ENCODE results near the gene LRBA. TPM values are rescaled to one million over a fixed set of nuclear protein-coding genes. Genes with fewer than 3 reads are reported as not detected.
"Not testable (repeated sequence)": the region's sequence is repeated elsewhere in the genome, so short reads cannot be mapped to it uniquely, and the experiment has no call there.

Gene LRBA
- total RNA-seq, 4 donors from 2014 or later = 28.0 to 51.5 (median 30.9) TPM

DNA sequence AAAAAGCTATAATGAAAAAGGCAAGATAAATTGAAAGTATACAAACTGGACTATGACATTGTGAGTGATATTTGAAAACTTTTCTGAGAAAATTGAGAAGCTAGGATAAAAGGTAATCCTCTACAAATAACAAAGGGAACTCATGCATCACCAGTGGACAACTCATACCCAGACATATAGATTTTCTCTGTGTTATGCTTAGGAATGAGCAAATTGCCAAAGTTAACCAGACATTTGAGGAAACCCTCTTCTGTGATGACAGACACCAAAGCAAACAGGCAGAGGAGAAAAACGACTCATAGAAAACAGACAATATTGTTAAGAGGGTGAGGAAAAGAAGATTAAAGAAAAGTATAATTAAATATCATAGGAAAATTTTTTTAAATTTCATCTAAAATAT lies 246.6 kb downstream of the LRBA start:
- ATAC-seq (ENCODE audit: low FRiP score) = no peak

DNA sequence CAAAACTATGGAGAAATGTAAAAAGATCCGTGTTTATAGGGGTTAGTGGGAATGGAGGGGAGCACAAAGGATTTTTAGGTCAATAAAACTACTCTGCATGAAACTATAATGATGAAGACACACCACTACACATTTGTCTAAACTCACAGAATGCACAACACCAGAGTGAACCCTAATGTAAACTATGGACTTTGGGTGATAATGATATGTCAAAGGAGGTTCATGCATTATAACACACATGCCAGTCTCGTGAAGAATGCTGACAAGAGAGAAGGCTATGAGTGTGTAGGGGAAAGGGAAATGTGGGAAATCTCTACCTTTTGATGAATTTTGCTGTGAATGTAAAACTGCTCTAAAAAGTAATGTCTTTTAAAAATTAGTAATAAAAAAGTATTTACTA lies 249.9 kb downstream of the LRBA start:
- TF ChIP-seq, protein P1, sequence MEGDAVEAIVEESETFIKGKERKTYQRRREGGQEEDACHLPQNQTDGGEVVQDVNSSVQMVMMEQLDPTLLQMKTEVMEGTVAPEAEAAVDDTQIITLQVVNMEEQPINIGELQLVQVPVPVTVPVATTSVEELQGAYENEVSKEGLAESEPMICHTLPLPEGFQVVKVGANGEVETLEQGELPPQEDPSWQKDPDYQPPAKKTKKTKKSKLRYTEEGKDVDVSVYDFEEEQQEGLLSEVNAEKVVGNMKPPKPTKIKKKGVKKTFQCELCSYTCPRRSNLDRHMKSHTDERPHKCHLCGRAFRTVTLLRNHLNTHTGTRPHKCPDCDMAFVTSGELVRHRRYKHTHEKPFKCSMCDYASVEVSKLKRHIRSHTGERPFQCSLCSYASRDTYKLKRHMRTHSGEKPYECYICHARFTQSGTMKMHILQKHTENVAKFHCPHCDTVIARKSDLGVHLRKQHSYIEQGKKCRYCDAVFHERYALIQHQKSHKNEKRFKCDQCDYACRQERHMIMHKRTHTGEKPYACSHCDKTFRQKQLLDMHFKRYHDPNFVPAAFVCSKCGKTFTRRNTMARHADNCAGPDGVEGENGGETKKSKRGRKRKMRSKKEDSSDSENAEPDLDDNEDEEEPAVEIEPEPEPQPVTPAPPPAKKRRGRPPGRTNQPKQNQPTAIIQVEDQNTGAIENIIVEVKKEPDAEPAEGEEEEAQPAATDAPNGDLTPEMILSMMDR (IDR thresholded peaks at IDR 0.05) = no peak
- no peak for ATAC-seq (ENCODE audit: low FRiP score)
- no peak for DNase-seq (ENCODE audit: low spot score)

More for the DNA sequence above, 246.6 kb downstream of the LRBA start:
- no peak for DNase-seq (ENCODE audit: low spot score)
- TF ChIP-seq, protein P1 (IDR thresholded peaks at IDR 0.05) = no peak

DNA sequence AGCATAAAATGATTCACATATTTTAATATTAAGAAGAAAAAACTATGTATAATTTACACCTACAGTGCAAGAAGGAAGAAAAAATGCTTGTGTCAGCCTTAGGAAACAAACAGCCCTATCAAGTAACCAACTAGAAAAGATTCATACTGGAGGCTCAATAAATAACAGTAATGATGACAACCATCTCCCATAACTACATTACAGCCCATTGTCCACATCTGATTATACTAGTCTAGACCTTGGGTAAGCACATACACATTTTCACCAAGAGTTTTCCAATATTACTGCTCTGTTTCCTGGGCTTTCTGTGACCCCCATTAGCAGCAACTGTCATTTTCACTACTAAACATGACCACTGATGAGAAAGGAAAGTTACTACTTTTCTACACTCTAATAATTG lies 263.4 kb downstream of the LRBA start:
- DNase-seq (ENCODE audit: low spot score) = no peak
- no peak for ATAC-seq (ENCODE audit: low FRiP score)
- TF ChIP-seq, protein P1 (IDR thresholded peaks at IDR 0.05) = no peak

DNA sequence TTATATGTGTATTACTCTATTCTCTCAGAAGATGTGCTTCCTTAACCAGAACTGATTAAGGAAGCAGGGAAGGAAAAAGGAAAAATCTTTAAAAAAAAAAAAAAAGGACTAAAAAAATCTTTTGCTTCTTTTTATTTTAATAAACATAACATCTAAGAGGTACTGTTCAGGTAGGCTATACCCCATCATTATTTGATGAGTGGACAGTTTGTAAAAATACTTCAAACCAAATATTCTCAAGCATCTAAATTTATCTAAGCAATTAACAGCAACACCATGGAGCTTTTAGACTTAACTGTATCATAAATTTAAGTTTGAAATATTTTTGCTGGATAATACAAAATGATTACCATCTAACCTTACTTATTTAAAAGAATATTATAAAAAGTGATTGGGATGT lies 264.3 kb downstream of the LRBA start:
- TF ChIP-seq, protein P1 (IDR thresholded peaks at IDR 0.05) = no peak
- DNase-seq (ENCODE audit: low spot score) = no peak
- no peak for ATAC-seq (ENCODE audit: low FRiP score)

DNA sequence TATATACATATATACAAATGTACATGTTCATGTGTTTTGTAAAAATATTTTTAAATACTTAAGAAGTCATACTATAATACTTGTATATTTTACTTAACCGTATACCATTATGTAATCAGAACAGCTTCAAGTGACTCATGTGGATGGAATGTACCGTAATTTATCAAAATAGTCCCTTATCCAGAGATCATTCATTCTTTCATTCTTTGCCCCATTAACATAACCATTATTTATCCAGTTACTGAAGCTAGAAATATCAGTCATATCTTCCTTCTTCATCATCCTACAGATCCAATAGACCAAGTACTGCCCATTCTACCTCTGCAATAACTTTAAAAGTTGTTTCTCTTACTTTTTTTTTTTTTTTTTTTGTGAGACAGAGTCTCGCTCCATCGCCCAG lies 268.9 kb downstream of the LRBA start:
- DNase-seq (ENCODE audit: low spot score) (no peak), ATAC-seq (ENCODE audit: low FRiP score) (no peak)
- TF ChIP-seq, protein P1 (IDR thresholded peaks at IDR 0.05) = no peak

DNA sequence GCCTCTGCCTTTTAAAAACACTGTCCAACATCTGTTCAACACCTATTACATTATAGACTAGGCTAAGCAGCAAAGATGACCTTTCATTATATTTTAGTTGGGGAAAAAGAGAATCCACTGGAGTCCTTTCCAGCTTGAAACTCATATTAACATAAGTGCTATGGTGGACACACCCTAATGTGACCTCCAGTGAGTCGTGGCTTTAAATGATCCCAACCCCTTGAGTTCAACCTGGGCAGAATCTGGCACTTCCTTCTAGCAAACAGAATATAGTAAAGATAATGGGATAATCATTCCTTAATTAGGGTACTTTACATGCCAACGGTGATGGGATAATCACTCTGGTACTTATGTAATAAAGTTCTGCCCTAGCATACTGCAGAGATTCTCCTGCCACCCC lies 270.5 kb downstream of the LRBA start:
- no peak for DNase-seq (ENCODE audit: low spot score)
- TF ChIP-seq, protein P1 (IDR thresholded peaks at IDR 0.05) = no peak
- ATAC-seq (ENCODE audit: low FRiP score) = no peak

DNA sequence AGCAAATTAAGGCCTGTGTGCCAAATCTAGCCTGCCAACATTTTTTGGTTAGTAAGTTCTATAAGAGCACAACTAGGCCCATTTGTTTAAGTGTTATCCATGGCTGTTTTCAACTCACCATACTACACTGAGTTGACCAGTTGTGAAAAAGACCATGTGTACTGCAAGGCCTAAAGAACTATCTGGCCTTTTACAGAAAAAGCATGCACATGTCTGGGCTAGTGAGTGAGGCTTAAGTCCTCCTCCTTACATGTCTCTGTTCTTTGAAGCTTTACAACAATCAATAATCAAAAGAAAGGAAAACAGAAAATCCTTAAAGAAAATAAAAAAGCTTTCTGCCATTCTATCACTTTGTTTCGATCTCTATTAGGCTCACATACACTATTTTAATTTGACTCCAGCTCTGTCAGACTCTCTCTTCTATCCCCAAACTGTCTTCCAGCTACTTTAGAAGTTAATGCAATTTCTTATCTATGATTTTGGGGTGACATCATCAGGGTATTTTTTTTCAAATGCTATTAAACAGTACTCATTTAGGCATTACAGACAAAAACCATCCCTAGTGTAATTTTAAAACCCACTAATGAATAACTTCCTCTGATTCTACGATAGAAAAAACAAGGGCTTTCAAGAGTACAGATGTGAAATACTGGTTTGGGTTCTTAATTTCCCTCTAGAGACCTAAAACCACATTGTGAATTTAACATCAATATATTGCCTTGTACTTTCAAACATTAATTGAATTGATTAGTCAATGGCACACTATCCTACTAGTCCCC lies 271.3 kb downstream of the LRBA start:
- ATAC-seq (ENCODE audit: low FRiP score) (no peak), DNase-seq (ENCODE audit: low spot score) (no peak)
- TF ChIP-seq, protein P1 (IDR thresholded peaks at IDR 0.05) = no peak

DNA sequence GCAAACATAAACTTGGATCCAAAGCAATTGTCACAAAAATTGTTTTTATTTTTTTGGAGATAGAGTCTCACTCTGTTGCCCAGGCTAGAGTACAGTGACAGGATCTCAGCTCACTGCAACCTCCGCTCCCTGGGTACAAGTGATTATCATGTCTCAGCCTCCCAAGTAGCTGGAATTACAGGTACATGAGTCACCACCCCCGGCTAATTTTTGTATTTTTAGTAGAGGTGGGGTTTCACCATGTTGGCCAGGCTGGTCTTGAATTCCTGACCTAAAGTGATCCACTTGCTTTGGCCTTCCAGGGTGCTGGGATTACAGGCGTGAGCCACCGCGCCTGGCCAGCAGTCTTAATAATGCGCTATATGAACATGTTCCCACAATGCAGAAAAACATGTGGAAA lies 272.2 kb downstream of the LRBA start:
- not testable (repeated sequence) for DNase-seq (ENCODE audit: low spot score); ATAC-seq (ENCODE audit: low FRiP score)
